SK-N-SH (cell line): Measurements from ENCODE around the gene AFAP1L2.

Experiments
- EP300 ChIP-seq, 2 experiments: IDR thresholded peaks; 2 replicates each; pipeline versions ENCODE4 v1.4.0 to v1.6.1; 2012; ENCODE audit warnings: borderline replicate concordance in 1 of 2, low read depth in 1 of 2, low read length in 1 of 2
- GABPA ChIP-seq: IDR thresholded peaks from 2 replicates; pipeline ENCODE4 v1.4.0; 2012; ENCODE audit warnings: low read depth, mild to moderate bottlenecking
- POLR2AphosphoS5 ChIP-seq: IDR thresholded peaks from 2 replicates; pipeline ENCODE4 v1.6.1; 2012; ENCODE audit warnings: low read depth, low read length
- RAD21 ChIP-seq: IDR thresholded peaks from 2 replicates; pipeline ENCODE4 v1.6.1; 2012; ENCODE audit warnings: mild to moderate bottlenecking, low read length
- RCOR1 ChIP-seq: fragments of 150-350 bp; IDR thresholded peaks from 2 replicates; pipeline ENCODE4 v1.6.1; 2017; ENCODE audit warnings: antibody characterized with exemption, low read length
- SMC3 ChIP-seq: IDR thresholded peaks from 2 replicates; pipeline ENCODE4 v1.6.1; 2012; ENCODE audit warnings: low read depth, low read length, improper control_type of control experiment
- YY1 ChIP-seq: IDR thresholded peaks from 2 replicates; pipeline ENCODE4 v1.4.0; 2012; ENCODE audit warnings: low read depth, mild to moderate bottlenecking
- TF ChIP-seq, protein P1 (sequence below): IDR thresholded peaks from 2 replicates; pipeline ENCODE4 v1.6.1; 2012; ENCODE audit warnings: mild to moderate bottlenecking, low read depth, low read length, moderate library complexity
- TF ChIP-seq, protein P2 (sequence below): IDR thresholded peaks from 2 replicates; pipeline ENCODE4 v1.4.0; 2012; ENCODE audit warnings: low read depth
- TF ChIP-seq, protein P3 (sequence below): fragments of 200-600 bp; sonication (generic); IDR thresholded peaks from 2 replicates; pipeline ENCODE4 v1.6.1; 2017; ENCODE audit warnings: antibody characterized with exemption, mild to moderate bottlenecking, moderate library complexity
- TF ChIP-seq, protein P4 (sequence below): fragments of 150-350 bp; IDR thresholded peaks from 2 replicates; pipeline ENCODE4 v1.6.1; 2016; ENCODE audit warnings: mild to moderate bottlenecking, low read depth, low read length

DNA sequence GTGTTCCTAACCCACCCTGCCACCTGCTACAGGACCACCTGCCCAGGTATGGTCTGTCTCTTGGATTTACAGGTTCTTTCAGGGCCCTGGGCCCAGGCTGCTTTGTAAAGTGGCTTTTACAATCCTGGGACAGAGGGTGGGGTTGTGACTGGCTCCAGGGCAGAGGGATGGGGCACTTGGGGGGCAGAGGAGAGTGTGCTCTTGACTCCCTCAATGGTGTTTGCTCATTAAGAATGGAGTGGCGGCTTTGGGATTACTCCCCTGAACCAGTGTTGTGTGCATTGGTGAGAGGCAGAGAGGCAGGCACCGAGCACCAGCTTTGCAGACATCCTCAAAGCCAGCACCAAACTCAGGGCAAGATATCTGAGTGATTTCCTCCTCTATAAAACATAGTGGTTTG is 121.8 kb downstream of the AFAP1L2 start:
- TF ChIP-seq RAD21 (no peak), YY1 (no peak), GABPA (no peak), POLR2AphosphoS5 (no peak), RCOR1 (no peak), SMC3 (no peak), EP300 (IDR thresholded peaks at IDR 0.05; ENCODE audit: borderline replicate concordance in 1 of 2, low read depth in 1 of 2, low read length in 1 of 2) (no peak)
- TF ChIP-seq, protein P1, sequence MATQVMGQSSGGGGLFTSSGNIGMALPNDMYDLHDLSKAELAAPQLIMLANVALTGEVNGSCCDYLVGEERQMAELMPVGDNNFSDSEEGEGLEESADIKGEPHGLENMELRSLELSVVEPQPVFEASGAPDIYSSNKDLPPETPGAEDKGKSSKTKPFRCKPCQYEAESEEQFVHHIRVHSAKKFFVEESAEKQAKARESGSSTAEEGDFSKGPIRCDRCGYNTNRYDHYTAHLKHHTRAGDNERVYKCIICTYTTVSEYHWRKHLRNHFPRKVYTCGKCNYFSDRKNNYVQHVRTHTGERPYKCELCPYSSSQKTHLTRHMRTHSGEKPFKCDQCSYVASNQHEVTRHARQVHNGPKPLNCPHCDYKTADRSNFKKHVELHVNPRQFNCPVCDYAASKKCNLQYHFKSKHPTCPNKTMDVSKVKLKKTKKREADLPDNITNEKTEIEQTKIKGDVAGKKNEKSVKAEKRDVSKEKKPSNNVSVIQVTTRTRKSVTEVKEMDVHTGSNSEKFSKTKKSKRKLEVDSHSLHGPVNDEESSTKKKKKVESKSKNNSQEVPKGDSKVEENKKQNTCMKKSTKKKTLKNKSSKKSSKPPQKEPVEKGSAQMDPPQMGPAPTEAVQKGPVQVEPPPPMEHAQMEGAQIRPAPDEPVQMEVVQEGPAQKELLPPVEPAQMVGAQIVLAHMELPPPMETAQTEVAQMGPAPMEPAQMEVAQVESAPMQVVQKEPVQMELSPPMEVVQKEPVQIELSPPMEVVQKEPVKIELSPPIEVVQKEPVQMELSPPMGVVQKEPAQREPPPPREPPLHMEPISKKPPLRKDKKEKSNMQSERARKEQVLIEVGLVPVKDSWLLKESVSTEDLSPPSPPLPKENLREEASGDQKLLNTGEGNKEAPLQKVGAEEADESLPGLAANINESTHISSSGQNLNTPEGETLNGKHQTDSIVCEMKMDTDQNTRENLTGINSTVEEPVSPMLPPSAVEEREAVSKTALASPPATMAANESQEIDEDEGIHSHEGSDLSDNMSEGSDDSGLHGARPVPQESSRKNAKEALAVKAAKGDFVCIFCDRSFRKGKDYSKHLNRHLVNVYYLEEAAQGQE: no peak
- TF ChIP-seq, protein P2, sequence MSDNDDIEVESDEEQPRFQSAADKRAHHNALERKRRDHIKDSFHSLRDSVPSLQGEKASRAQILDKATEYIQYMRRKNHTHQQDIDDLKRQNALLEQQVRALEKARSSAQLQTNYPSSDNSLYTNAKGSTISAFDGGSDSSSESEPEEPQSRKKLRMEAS: no peak
- TF ChIP-seq, protein P3, sequence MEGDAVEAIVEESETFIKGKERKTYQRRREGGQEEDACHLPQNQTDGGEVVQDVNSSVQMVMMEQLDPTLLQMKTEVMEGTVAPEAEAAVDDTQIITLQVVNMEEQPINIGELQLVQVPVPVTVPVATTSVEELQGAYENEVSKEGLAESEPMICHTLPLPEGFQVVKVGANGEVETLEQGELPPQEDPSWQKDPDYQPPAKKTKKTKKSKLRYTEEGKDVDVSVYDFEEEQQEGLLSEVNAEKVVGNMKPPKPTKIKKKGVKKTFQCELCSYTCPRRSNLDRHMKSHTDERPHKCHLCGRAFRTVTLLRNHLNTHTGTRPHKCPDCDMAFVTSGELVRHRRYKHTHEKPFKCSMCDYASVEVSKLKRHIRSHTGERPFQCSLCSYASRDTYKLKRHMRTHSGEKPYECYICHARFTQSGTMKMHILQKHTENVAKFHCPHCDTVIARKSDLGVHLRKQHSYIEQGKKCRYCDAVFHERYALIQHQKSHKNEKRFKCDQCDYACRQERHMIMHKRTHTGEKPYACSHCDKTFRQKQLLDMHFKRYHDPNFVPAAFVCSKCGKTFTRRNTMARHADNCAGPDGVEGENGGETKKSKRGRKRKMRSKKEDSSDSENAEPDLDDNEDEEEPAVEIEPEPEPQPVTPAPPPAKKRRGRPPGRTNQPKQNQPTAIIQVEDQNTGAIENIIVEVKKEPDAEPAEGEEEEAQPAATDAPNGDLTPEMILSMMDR: no peak
- TF ChIP-seq, protein P4, sequence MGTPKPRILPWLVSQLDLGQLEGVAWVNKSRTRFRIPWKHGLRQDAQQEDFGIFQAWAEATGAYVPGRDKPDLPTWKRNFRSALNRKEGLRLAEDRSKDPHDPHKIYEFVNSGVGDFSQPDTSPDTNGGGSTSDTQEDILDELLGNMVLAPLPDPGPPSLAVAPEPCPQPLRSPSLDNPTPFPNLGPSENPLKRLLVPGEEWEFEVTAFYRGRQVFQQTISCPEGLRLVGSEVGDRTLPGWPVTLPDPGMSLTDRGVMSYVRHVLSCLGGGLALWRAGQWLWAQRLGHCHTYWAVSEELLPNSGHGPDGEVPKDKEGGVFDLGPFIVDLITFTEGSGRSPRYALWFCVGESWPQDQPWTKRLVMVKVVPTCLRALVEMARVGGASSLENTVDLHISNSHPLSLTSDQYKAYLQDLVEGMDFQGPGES: no peak
